ENCODE results near the gene ZSCAN9.

GRCh38 chr6:28280595-28281287 is 55.7 kb downstream of the ZSCAN9 start:
- TF ChIP-seq MAX (IDR thresholded peaks at IDR 0.05), result no peak
- TF ChIP-seq CTCF (IDR thresholded peaks at IDR 0.05; ENCODE audit: low read depth, low read length, missing input control), result no peak
- TF ChIP-seq REST (IDR thresholded peaks at IDR 0.05), result no peak
